Measurements from ENCODE around the gene CAPNS1. TPM values are rescaled to one million over a fixed set of nuclear protein-coding genes. Genes with fewer than 3 reads are reported as not detected.
"Not testable (repeated sequence)": the region's sequence is repeated elsewhere in the genome, so short reads cannot be mapped to it uniquely, and the experiment has no call there.

Gene CAPNS1
- total RNA-seq, 2 donors from 2014 or later, result 323 to 327 TPM

GRCh38 chr19:36182612-36183244, 42.9 kb downstream of the CAPNS1 start:
- no peak overlapping the region for H3K4me3 Mint-ChIP-seq

GRCh38 chr19:36183245-36183628, 43.4 kb downstream of the CAPNS1 start:
- Mint-ChIP-seq H3K27me3 (no peaks in the 10 kb centered on the region), H3K4me1 (no peaks in the 10 kb centered on the region), H3K36me3 (ENCODE audit: low read depth) (no peaks in the 10 kb centered on the region), H3K4me3 (no peak overlapping the region), H3K27ac (no peak overlapping the region)
- DNase-seq, result no peak
- no peaks in the 10 kb centered on the region for H3K9me3 ChIP-seq (ENCODE audit: control insufficient read depth, low read length, poor library complexity, severe bottlenecking)
- no peak for ATAC-seq

More at GRCh38 chr19:36182612-36183244, 42.9 kb downstream of the CAPNS1 start:
- no peak for ATAC-seq
- DNase-seq, result no peak
- Mint-ChIP-seq H3K27ac (no peak overlapping the region), H3K27me3 (no peaks in the 10 kb centered on the region), H3K4me1 (no peaks in the 10 kb centered on the region), H3K36me3 (ENCODE audit: low read depth) (no peaks in the 10 kb centered on the region)
- no peaks in the 10 kb centered on the region for H3K9me3 ChIP-seq (ENCODE audit: control insufficient read depth, low read length, poor library complexity, severe bottlenecking)

- H3K4me1 Mint-ChIP-seq; H3K27ac Mint-ChIP-seq; H3K9me3 ChIP-seq (ENCODE audit: control insufficient read depth, low read length, poor library complexity, severe bottlenecking); H3K36me3 Mint-ChIP-seq (ENCODE audit: low read depth); H3K4me3 Mint-ChIP-seq; DNase-seq; H3K27me3 Mint-ChIP-seq; ATAC-seq: not testable (repeated sequence)
Observed at GRCh38 chr19:36186722-36187121, 46.9 kb downstream of the CAPNS1 start.

GRCh38 chr19:36196249-36196648, 56.4 kb downstream of the CAPNS1 start:
- no peak for ATAC-seq
- Mint-ChIP-seq H3K4me1 (peaks cover 4% of the 10 kb centered on the region), H3K36me3 (ENCODE audit: low read depth) (peaks cover 5% of the 10 kb centered on the region), H3K4me3 (no peak overlapping the region), H3K27me3 (no peaks in the 10 kb centered on the region), H3K27ac (no peak overlapping the region)
- H3K9me3 ChIP-seq (ENCODE audit: control insufficient read depth, low read length, poor library complexity, severe bottlenecking), result no peaks in the 10 kb centered on the region
- no peak for DNase-seq

GRCh38 chr19:36198119-36198518, 58.3 kb downstream of the CAPNS1 start:
- no peak for DNase-seq
- Mint-ChIP-seq H3K36me3 (ENCODE audit: low read depth) (peaks cover 3% of the 10 kb centered on the region), H3K4me3 (no peak overlapping the region), H3K27me3 (no peaks in the 10 kb centered on the region), H3K4me1 (peaks cover 4% of the 10 kb centered on the region), H3K27ac (no peak overlapping the region)
- H3K9me3 ChIP-seq (ENCODE audit: control insufficient read depth, low read length, poor library complexity, severe bottlenecking), result no peaks in the 10 kb centered on the region
- no peak for ATAC-seq

Other genes starting within 250 kb of the CAPNS1 start
- 100 to 1,000 TPM; 128 to 140 TPM for gene NFKBID, start 239.5 kb upstream of the CAPNS1 start, total RNA-seq
- 10 to 100 TPM; 63.0 to 73.7 TPM for gene HCST, start 237.5 kb upstream of the CAPNS1 start, total RNA-seq
- 10 to 100 TPM in 1 of 2 donors, 1 to 10 TPM in 1; 5.9 to 16.7 TPM for gene TYROBP, start 231.8 kb upstream of the CAPNS1 start, total RNA-seq
- 1 to 10 TPM; 6.8 to 8.7 TPM for gene LRFN3, start 203.7 kb upstream of the CAPNS1 start, total RNA-seq
- 1 to 10 TPM; 6.2 to 6.9 TPM for gene SDHAF1, start 144.9 kb upstream of the CAPNS1 start, total RNA-seq
- 1 to 10 TPM; 1.8 to 2.0 TPM for gene SYNE4, start 131.3 kb upstream of the CAPNS1 start, total RNA-seq
- gene ALKBH6, start 125.9 kb upstream of the CAPNS1 start, total RNA-seq, result 10 to 100 TPM; 33.3 to 34.2 TPM
- 1 to 10 TPM; 3.8 TPM for gene CLIP3, start 107.2 kb upstream of the CAPNS1 start, total RNA-seq
- gene THAP8, start 85.8 kb upstream of the CAPNS1 start, total RNA-seq, result 1 to 10 TPM in 1 of 2 donors, under 1 TPM in 1; 0.60 to 1.8 TPM
- gene WDR62, start 85.2 kb upstream of the CAPNS1 start, total RNA-seq, result 1 to 10 TPM; 2.2 to 3.8 TPM
- not detected for gene OVOL3, start 28.9 kb upstream of the CAPNS1 start, total RNA-seq
- gene POLR2I, start 25.2 kb upstream of the CAPNS1 start, total RNA-seq, result 10 to 100 TPM; 26.4 to 28.2 TPM
- gene TBCB, start 24.6 kb upstream of the CAPNS1 start, total RNA-seq, result 100 to 1,000 TPM; 127 to 131 TPM
- gene COX7A1, start 12.4 kb downstream of the CAPNS1 start, total RNA-seq, result not detected
- gene ZNF565, start 74.6 kb downstream of the CAPNS1 start, total RNA-seq, result 1 to 10 TPM; 9.3 to 9.4 TPM
- gene ZNF146, start 75.0 kb downstream of the CAPNS1 start, total RNA-seq, result 10 to 100 TPM; 23.8 to 29.5 TPM
- 1 to 10 TPM; 3.5 to 4.7 TPM for gene ZFP14, start 239.1 kb downstream of the CAPNS1 start, total RNA-seq